Forelimb muscle (tissue), 1 donor: ENCODE results near the gene TNFSF13. TPM values are rescaled to one million over a fixed set of nuclear protein-coding genes. Genes with fewer than 3 reads are reported as not detected.
"Not testable (repeated sequence)": the region's sequence is repeated elsewhere in the genome, so short reads cannot be mapped to it uniquely, and the experiment has no call there.

Experiments used
- DNase-seq: peaks from one replicate; pipeline ENCODE4 v3.0.0-alpha.2; 2013; ENCODE audit warnings: low read depth
- polyA plus RNA-seq: library from polyadenylated mRNA; unstranded; fragments of 120-200 nt; gene quantifications from one replicate; pipeline ENCODE4 v1.2.1, GENCODE V29; 2013; ENCODE audit not compliant: insufficient read length

The TNFSF13 gene
- polyA plus RNA-seq, 1 donor, result 2.6 TPM

- no peak for DNase-seq
Observed at GRCh38 chr17:7589891-7590691, 31.5 kb downstream of the TNFSF13 start, which contains the start of gene SOX15. SOX15 (minus strand) TSS chr17:7590094; CDS start chr17:7589676, 418 bp downstream.

GRCh38 chr17:7590743-7591142 lies 32.2 kb downstream of the TNFSF13 start:
- DNase-seq, result no peak

GRCh38 chr17:7591596-7591995 lies 33.0 kb downstream of the TNFSF13 start:
- no peak for DNase-seq

DNA sequence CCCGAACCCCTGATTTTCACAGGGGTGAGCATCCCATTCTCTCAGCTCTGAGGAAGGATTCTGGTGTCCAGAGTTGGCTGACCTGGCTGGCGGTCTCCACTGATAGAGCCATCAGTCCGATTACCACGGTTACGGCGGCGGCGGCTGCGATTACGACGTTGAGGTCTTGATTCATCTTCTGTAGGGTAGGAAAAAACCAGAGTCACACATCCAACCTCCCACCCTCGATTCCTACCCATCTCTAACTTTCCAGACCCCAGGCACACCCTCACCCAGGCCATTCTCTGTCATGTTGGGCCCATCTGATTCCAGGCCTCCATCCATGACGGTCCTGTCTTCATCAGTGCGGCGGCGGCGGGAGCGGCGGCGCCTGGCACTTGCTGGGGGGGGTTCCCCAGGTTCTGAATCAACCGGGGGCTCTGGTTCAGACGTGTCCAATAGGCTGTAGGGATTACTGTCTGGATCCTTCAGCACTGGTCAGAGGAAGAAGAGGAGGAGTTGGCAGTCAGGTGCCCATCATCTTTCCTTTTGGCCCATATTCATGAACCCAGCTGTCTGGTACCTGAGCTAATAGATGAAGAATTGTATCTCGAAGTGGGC lies 34.0 kb downstream of the TNFSF13 start:
- no peak for DNase-seq

DNA sequence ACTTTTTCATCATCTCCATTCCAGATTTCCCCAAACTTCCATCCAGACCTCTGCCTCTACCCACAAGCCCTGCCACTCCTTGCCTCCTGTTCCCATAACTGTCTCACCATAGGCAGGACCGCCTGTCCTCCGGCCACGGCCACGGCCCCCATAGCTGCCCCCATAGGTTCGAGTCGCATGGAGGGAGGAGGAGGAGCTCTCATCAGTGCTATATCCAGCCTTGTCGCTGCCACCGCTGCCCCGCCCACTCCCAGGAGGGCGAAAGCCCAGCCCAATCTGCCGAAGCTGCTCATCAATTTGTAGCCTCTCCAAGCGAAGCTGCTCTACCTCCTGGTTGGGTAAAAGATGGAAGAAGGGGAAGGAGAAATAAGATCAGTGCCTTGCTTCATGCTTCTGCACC lies 34.7 kb downstream of the TNFSF13 start:
- no peak for DNase-seq

DNA sequence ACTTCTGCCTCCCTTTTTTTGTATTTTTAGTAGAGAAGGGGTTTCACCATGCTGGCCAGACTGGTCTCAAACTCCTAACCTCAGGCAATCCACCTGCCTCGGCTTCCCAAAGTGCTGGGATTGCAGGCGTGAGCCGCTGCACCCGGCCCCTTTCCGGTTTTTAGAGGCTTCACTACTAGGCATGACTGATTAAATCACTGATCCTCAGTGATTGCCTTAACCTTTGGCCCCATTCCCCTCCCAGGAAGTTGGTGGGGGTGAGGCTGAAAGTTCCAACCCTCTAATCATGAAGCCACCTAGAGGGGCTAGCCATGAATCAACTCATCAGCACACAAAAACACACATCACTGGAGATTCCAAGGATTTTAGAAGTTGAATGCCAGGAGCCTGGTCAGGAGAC lies 39.0 kb downstream of the TNFSF13 start:
- not testable (repeated sequence) for DNase-seq

GRCh38 chr17:7606280-7606679 lies 47.7 kb downstream of the TNFSF13 start:
- no peak for DNase-seq

DNA sequence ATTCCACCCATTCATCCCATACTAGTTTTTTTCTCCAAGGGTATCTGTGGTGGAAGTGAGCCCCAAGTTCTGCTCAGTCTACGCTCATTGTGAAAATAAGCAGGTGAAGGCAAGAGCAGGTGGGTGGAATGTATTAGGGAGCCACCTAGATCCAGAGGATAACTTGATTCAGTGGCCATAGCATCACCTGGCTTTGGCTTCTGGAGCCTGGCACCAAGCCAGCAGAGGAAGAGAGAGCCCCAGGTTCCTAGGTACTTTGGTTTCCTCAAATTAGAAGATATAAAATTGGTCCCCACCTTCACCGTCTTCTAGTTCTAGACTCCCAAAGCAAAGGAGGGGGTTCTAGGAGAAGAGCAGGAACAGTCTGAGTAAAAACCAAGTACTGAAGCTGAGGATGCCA lies 52.1 kb downstream of the TNFSF13 start:
- no peak for DNase-seq

Other genes with a start within 250 kb of the TNFSF13 start
- 60.5 TPM for gene GPS2, start 243.4 kb upstream of the TNFSF13 start, polyA plus RNA-seq
- gene NEURL4, start 229.4 kb upstream of the TNFSF13 start, polyA plus RNA-seq, result 18.7 TPM
- 11.3 TPM for gene ACAP1, start 222.2 kb upstream of the TNFSF13 start, polyA plus RNA-seq
- 6.5 TPM for gene KCTD11, start 206.6 kb upstream of the TNFSF13 start, polyA plus RNA-seq
- gene TMEM95, start 203.6 kb upstream of the TNFSF13 start, polyA plus RNA-seq, result not detected
- gene TNK1, start 177.7 kb upstream of the TNFSF13 start, polyA plus RNA-seq, result 0.71 TPM
- 27.7 TPM for gene PLSCR3, start 164.2 kb upstream of the TNFSF13 start, polyA plus RNA-seq
- gene TMEM256, start 154.7 kb upstream of the TNFSF13 start, polyA plus RNA-seq, result 55.6 TPM
- 24.5 TPM for gene NLGN2, start 150.9 kb upstream of the TNFSF13 start, polyA plus RNA-seq
- not detected for gene SPEM1, start 138.4 kb upstream of the TNFSF13 start, polyA plus RNA-seq
- not detected for gene SPEM2, start 133.1 kb upstream of the TNFSF13 start, polyA plus RNA-seq
- gene SPEM3, start 129.9 kb upstream of the TNFSF13 start, polyA plus RNA-seq, result not detected
- gene TMEM102, start 123.3 kb upstream of the TNFSF13 start, polyA plus RNA-seq, result 0.87 TPM
- gene FGF11, start 119.2 kb upstream of the TNFSF13 start, polyA plus RNA-seq, result 1.4 TPM
- 89.3 TPM for gene CHRNB1, start 113.7 kb upstream of the TNFSF13 start, polyA plus RNA-seq
- gene ZBTB4, start 79.1 kb upstream of the TNFSF13 start, polyA plus RNA-seq, result 25.1 TPM
- 0.15 TPM for gene SLC35G6, start 77.3 kb upstream of the TNFSF13 start, polyA plus RNA-seq
- 53.3 TPM for gene POLR2A, start 74.4 kb upstream of the TNFSF13 start, polyA plus RNA-seq
- 25.8 TPM for gene TNFSF12, start 9.7 kb upstream of the TNFSF13 start, polyA plus RNA-seq
- gene SENP3, start 3.2 kb downstream of the TNFSF13 start, polyA plus RNA-seq, result 31.7 TPM
- 25.6 TPM for gene CD68, start 20.9 kb downstream of the TNFSF13 start, polyA plus RNA-seq
- gene MPDU1, start 25.1 kb downstream of the TNFSF13 start, polyA plus RNA-seq, result 43.1 TPM
- gene SOX15, start 31.3 kb downstream of the TNFSF13 start, polyA plus RNA-seq, result 1.7 TPM
- gene FXR2, start 56.1 kb downstream of the TNFSF13 start, polyA plus RNA-seq, result 38.5 TPM
- 61.7 TPM for gene SAT2, start 69.1 kb downstream of the TNFSF13 start, polyA plus RNA-seq
- 0.51 TPM for gene SHBG, start 71.4 kb downstream of the TNFSF13 start, polyA plus RNA-seq
- 33.9 TPM for gene ATP1B2, start 92.2 kb downstream of the TNFSF13 start, polyA plus RNA-seq
- gene TP53, start 128.7 kb downstream of the TNFSF13 start, polyA plus RNA-seq, result 32.3 TPM
- 6.6 TPM for gene WRAP53, start 129.7 kb downstream of the TNFSF13 start, polyA plus RNA-seq
- 4.4 TPM for gene EFNB3, start 146.5 kb downstream of the TNFSF13 start, polyA plus RNA-seq
- gene DNAH2, start 159.0 kb downstream of the TNFSF13 start, polyA plus RNA-seq, result 4.3 TPM